H9 (cell line): Measurements from ENCODE around the gene MRTFA. TPM values are rescaled to one million over a fixed set of nuclear protein-coding genes. Genes with fewer than 3 reads are reported as not detected.

Experiments
- DNase-seq: peaks from one replicate; pipeline ENCODE4 v3.0.0-alpha.2; 2017
- H2AFZ ChIP-seq: one replicate; pipeline ENCODE4 v1.6.1; 2013; ENCODE audit warnings: mild to moderate bottlenecking, low read length, control low read depth, moderate library complexity
- H2AK5ac ChIP-seq: 2 replicates; pipeline ENCODE4 v1.6.1; 2013; ENCODE audit warnings: low read length, control low read depth, mixed read lengths; ENCODE audit not compliant: insufficient read length
- H2BK120ac ChIP-seq: one replicate; pipeline ENCODE4 v1.6.1; 2013; ENCODE audit warnings: low read depth, mild to moderate bottlenecking, low read length, control low read depth, inconsistent platforms; ENCODE audit not compliant: poor library complexity, severe bottlenecking
- H2BK12ac ChIP-seq: 2 replicates; pipeline ENCODE4 v1.6.1; 2013; ENCODE audit warnings: low read length, control low read depth, mixed read lengths, low read depth; ENCODE audit not compliant: insufficient read length
- H2BK15ac ChIP-seq: 2 replicates; pipeline ENCODE4 v1.6.1; 2013; ENCODE audit warnings: low read depth, low read length, control low read depth
- H2BK20ac ChIP-seq: one replicate; pipeline ENCODE4 v1.6.1; 2013; ENCODE audit warnings: low read depth, mild to moderate bottlenecking, low read length, control low read depth, inconsistent platforms; ENCODE audit not compliant: poor library complexity, severe bottlenecking
- H2BK5ac ChIP-seq: 2 replicates; pipeline ENCODE4 v1.6.1; 2013; ENCODE audit warnings: low read length, control low read depth, mixed read lengths; ENCODE audit not compliant: insufficient read length
- H3K14ac ChIP-seq: 2 replicates; pipeline ENCODE4 v1.6.1; 2013; ENCODE audit warnings: low read length, control low read depth; ENCODE audit not compliant: insufficient read depth
- H3K18ac ChIP-seq: 2 replicates; pipeline ENCODE4 v1.6.1; 2013; ENCODE audit warnings: low read depth, mild to moderate bottlenecking, mixed read lengths, low read length, control low read depth; ENCODE audit not compliant: insufficient read length
- H3K23ac ChIP-seq: 2 replicates; pipeline ENCODE4 v1.6.1; 2013; ENCODE audit warnings: low read length, control low read depth, mixed read lengths, low read depth; ENCODE audit not compliant: insufficient read length
- H3K23me2 ChIP-seq: 2 replicates; pipeline ENCODE4 v1.6.1; 2013; ENCODE audit warnings: low read depth, mild to moderate bottlenecking, mixed read lengths, low read length, control low read depth; ENCODE audit not compliant: insufficient read length, poor library complexity, severe bottlenecking
- H3K27ac ChIP-seq: 2 replicates; pipeline ENCODE4 v1.5.1; 2013; ENCODE audit warnings: low read length, control low read depth, mixed read lengths, low read depth; ENCODE audit not compliant: insufficient read length
- H3K27me3 ChIP-seq: 2 replicates; pipeline ENCODE4 v1.6.1; 2013; ENCODE audit warnings: low read length, control low read depth, inconsistent platforms; ENCODE audit not compliant: insufficient read depth
- H3K4ac ChIP-seq: 2 replicates; pipeline ENCODE4 v1.6.1; 2013; ENCODE audit warnings: low read depth, mild to moderate bottlenecking, control low read depth, inconsistent platforms, low read length, moderate library complexity
- H3K4me1 ChIP-seq: 2 replicates; pipeline ENCODE4 v1.6.1; 2013; ENCODE audit warnings: low read length, control low read depth, inconsistent platforms; ENCODE audit not compliant: insufficient read depth
- H3K4me2 ChIP-seq: 2 replicates; pipeline ENCODE4 v1.6.1; 2013; ENCODE audit warnings: low read length, control low read depth, mixed read lengths; ENCODE audit not compliant: insufficient read length, insufficient read depth
- H3K56ac ChIP-seq: 2 replicates; pipeline ENCODE4 v1.6.1; 2013; ENCODE audit warnings: low read depth, mild to moderate bottlenecking, mixed read lengths, low read length, control low read depth; ENCODE audit not compliant: insufficient read length
- H3K79me1 ChIP-seq: 2 replicates; pipeline ENCODE4 v1.6.1; 2013; ENCODE audit warnings: low read depth, mild to moderate bottlenecking, moderate library complexity, low read length, control low read depth, inconsistent platforms; ENCODE audit not compliant: insufficient read depth, poor library complexity, severe bottlenecking
- H3K79me2 ChIP-seq: 2 replicates; pipeline ENCODE4 v1.6.1; 2013; ENCODE audit warnings: low read length, control low read depth, inconsistent platforms; ENCODE audit not compliant: insufficient read depth
- H3K9ac ChIP-seq: 2 replicates; pipeline ENCODE4 v1.6.1; 2013; ENCODE audit warnings: low read length, control low read depth, mixed read lengths; ENCODE audit not compliant: insufficient read length; ENCODE audit errors: extremely low read depth
- H3K9me3 ChIP-seq: one replicate; pipeline ENCODE4 v1.6.1; 2013; ENCODE audit warnings: low read depth, low read length, inconsistent platforms; ENCODE audit not compliant: control insufficient read depth
- H3T11ph ChIP-seq: one replicate; pipeline ENCODE4 v1.6.1; 2013; ENCODE audit warnings: mild to moderate bottlenecking, low read length, control low read depth, inconsistent platforms
- H4K20me1 ChIP-seq: one replicate; pipeline ENCODE4 v1.6.1; 2013; ENCODE audit not compliant: control insufficient read depth, insufficient read length, insufficient read depth
- H4K5ac ChIP-seq: 2 replicates; pipeline ENCODE4 v1.6.1; 2013; ENCODE audit warnings: low read depth, mild to moderate bottlenecking, mixed read lengths, low read length, control low read depth; ENCODE audit not compliant: insufficient read length
- H4K8ac ChIP-seq: replicated peaks from 2 replicates; pipeline ENCODE4 v1.6.1; 2013; ENCODE audit warnings: low read length, control low read depth, mixed read lengths, low read depth; ENCODE audit not compliant: insufficient read length
- H4K91ac ChIP-seq: 2 replicates; pipeline ENCODE4 v1.6.1; 2013; ENCODE audit warnings: low read depth, mild to moderate bottlenecking, moderate library complexity, mixed read lengths, low read length, control low read depth; ENCODE audit not compliant: insufficient read length
- H3K27ac Mint-ChIP-seq, 3 experiments: 2 replicates in 2 of 3; 3 replicates in 1 of 3; pipeline ENCODE4 v1.8.0; 2020 to 2021; ENCODE audit warnings: mixed read lengths in 3 of 3, mild to moderate bottlenecking in 1 of 3, moderate library complexity in 1 of 3
- H3K27me3 Mint-ChIP-seq: 2 replicates; pipeline ENCODE4 v1.8.0; 2021; ENCODE audit warnings: low read depth, mild to moderate bottlenecking, moderate library complexity, mixed read lengths
- H3K36me3 Mint-ChIP-seq, 3 experiments: 2 replicates in 2 of 3; 3 replicates in 1 of 3; pipeline ENCODE4 v1.8.0; 2020 to 2021; ENCODE audit warnings: low read depth in 3 of 3, mixed read lengths in 3 of 3; ENCODE audit not compliant: insufficient read depth in 1 of 3
- H3K4me1 Mint-ChIP-seq, 2 experiments: 2 replicates each; pipeline ENCODE4 v1.8.0; 2020; ENCODE audit warnings: mixed read lengths in 2 of 2
- H3K4me3 Mint-ChIP-seq, 2 experiments: 2 replicates in 1 of 2; 3 replicates in 1 of 2; pipeline ENCODE4 v1.8.0; 2020 to 2021; ENCODE audit warnings: mild to moderate bottlenecking in 2 of 2, mixed read lengths in 2 of 2, moderate library complexity in 1 of 2
- H3K9me3 Mint-ChIP-seq, 2 experiments: 2 replicates in 1 of 2; 3 replicates in 1 of 2; pipeline ENCODE4 v1.8.0; 2020; ENCODE audit warnings: mild to moderate bottlenecking in 2 of 2, mixed read lengths in 2 of 2, moderate library complexity in 1 of 2
- CTCF ChIP-seq: fragments of 200-600 bp; sonication (generic); conservative IDR thresholded peaks from 3 replicates; pipeline ENCODE4 v1.8.0; 2021; ENCODE audit warnings: antibody characterized with exemption, mild to moderate bottlenecking
- WGBS: extraction: QIAGEN DNeasy Blood & Tissue Kit; methylation state at CpG from one replicate; pipeline ENCODE4 v1.1.7; 2013; ENCODE audit warnings: missing lambda C conversion rate, low lambda C conversion rate, mixed read lengths; ENCODE audit not compliant: insufficient read length; ENCODE audit errors: extremely low coverage; 5-methylcytosine and 5-hydroxymethylcytosine counted together
- total RNA-seq: library from RNA; stranded (reverse); gene quantifications from 2 replicates; pipeline ENCODE4 v1.2.1, GENCODE V29; 2021

The MRTFA gene
- total RNA-seq, 1 experiment from 2014 or later, result 38.1 TPM

- DNase-seq, result no peak
- H2BK12ac ChIP-seq, result no peak overlapping the region
- H3K36me3 Mint-ChIP-seq, result no peaks in the 10 kb centered on the region; a peak in 1 of 7 replicates
- no peak overlapping the region for H2BK5ac ChIP-seq
- H4K8ac ChIP-seq, result no peak overlapping the region
- no peaks in the 10 kb centered on the region for H3K27me3 Mint-ChIP-seq
- no peak overlapping the region for H3K27ac ChIP-seq
- no peak overlapping the region for H3K27ac Mint-ChIP-seq
- no peak overlapping the region for H3K9ac ChIP-seq
- peaks cover 3% of the 10 kb centered on the region; the same call in 1 of the 2 replicates for H3K79me2 ChIP-seq
- H3K23ac ChIP-seq, result no peak overlapping the region
- no peak overlapping the region for H4K5ac ChIP-seq
- H4K20me1 ChIP-seq, result no peaks in the 10 kb centered on the region
- WGBS, result no CpG with 5 or more reads among the region's 3 CpGs
- no peaks in the 10 kb centered on the region for H3K23me2 ChIP-seq
- no peak overlapping the region for H3T11ph ChIP-seq
- no peak overlapping the region for H3K14ac ChIP-seq
- H3K9me3 ChIP-seq, result no peaks in the 10 kb centered on the region
- H3K18ac ChIP-seq, result no peak overlapping the region
- no peak overlapping the region for H4K91ac ChIP-seq
- no peak for TF ChIP-seq CTCF
- H3K56ac ChIP-seq, result no peak overlapping the region
- H2AFZ ChIP-seq, result no peak overlapping the region
- H2AK5ac ChIP-seq, result no peak overlapping the region
- peaks cover 8% of the 10 kb centered on the region for H3K79me1 ChIP-seq
- H2BK15ac ChIP-seq, result no peak overlapping the region
- no peak overlapping the region for H3K4me3 Mint-ChIP-seq
- no peaks in the 10 kb centered on the region for H3K4me1 ChIP-seq
- no peak overlapping the region for H3K4me2 ChIP-seq
- H2BK20ac ChIP-seq, result no peak overlapping the region
- H2BK120ac ChIP-seq, result no peak overlapping the region
- H3K4me1 Mint-ChIP-seq, result peaks cover 14 to 15% of the 10 kb centered on the region in 2 experiments
- H3K4ac ChIP-seq, result no peak overlapping the region
- no peaks in the 10 kb centered on the region for H3K27me3 ChIP-seq
- no peaks in the 10 kb centered on the region for H3K9me3 Mint-ChIP-seq
Measured at GRCh38 chr22:40594346-40594745, 42.2 kb downstream of the MRTFA start.
